GM19043 (cell line): ENCODE results near the gene SMARCD3.

ENCODE experiments used
- ATAC-seq: cut with Tn5 transposase; IDR thresholded peaks from one replicate; pipeline ENCODE4 v1.9.1; 2021; ENCODE audit warnings: low read depth; ENCODE audit not compliant: unreplicated experiment

The SMARCD3 gene

GRCh38 chr7:151273651-151274390 lies 25.3 kb upstream of the SMARCD3 start:
- no peak for ATAC-seq

GRCh38 chr7:151272877-151273276 lies 24.4 kb upstream of the SMARCD3 start:
- no peak for ATAC-seq

- ATAC-seq = no peak
These were observed 23.9 kb upstream of the SMARCD3 start for GRCh38 chr7:151272405-151272804.

- no peak for ATAC-seq
These were observed 23.3 kb upstream of the SMARCD3 start for GRCh38 chr7:151271699-151272355.

- ATAC-seq = no peak
These were observed 21.0 kb upstream of the SMARCD3 start for GRCh38 chr7:151269511-151269910.

GRCh38 chr7:151265351-151265931 lies 16.9 kb upstream of the SMARCD3 start:
- no peak for ATAC-seq

GRCh38 chr7:151264615-151265014 lies 16.1 kb upstream of the SMARCD3 start:
- no peak for ATAC-seq

GRCh38 chr7:151261529-151261928 lies 13.0 kb upstream of the SMARCD3 start:
- no peak for ATAC-seq

- no peak for ATAC-seq
These were observed 12.4 kb upstream of the SMARCD3 start for GRCh38 chr7:151260883-151261282.

- no peak for ATAC-seq
These were observed 12.0 kb upstream of the SMARCD3 start for GRCh38 chr7:151260471-151260870.

GRCh38 chr7:151257990-151258389 lies 9.5 kb upstream of the SMARCD3 start:
- no peak for ATAC-seq

GRCh38 chr7:151256410-151257045 lies 8.0 kb upstream of the SMARCD3 start:
- ATAC-seq = no peak

- ATAC-seq = no peak
These were observed 6.9 kb upstream of the SMARCD3 start for GRCh38 chr7:151255390-151255789.

GRCh38 chr7:151254851-151255250 lies 6.4 kb upstream of the SMARCD3 start:
- ATAC-seq = no peak

- ATAC-seq = no peak
These were observed 5.8 kb upstream of the SMARCD3 start for GRCh38 chr7:151254316-151254715.

GRCh38 chr7:151252961-151253711 lies 4.6 kb upstream of the SMARCD3 start:
- ATAC-seq = no peak

GRCh38 chr7:151252561-151252835 lies 4.0 kb upstream of the SMARCD3 start:
- ATAC-seq = no peak

GRCh38 chr7:151251689-151252560 lies 3.4 kb upstream of the SMARCD3 start:
- no peak for ATAC-seq

- no peak for ATAC-seq
These were observed 2.8 kb upstream of the SMARCD3 start for GRCh38 chr7:151251328-151251688.
